NB4 (cell line): ENCODE measurements around the gene PRRT1B.

Experiments used
- CTCF ChIP-seq: IDR thresholded peaks from one replicate; pipeline ENCODE4 v1.5.1; 2012; ENCODE audit warnings: low read depth, low read length
- MYC ChIP-seq: IDR thresholded peaks from 2 replicates; pipeline ENCODE4 v1.6.1; 2011; ENCODE audit warnings: low read depth, low read length
- POLR2A ChIP-seq: IDR thresholded peaks from 2 replicates; pipeline ENCODE4 v1.6.1; 2011; ENCODE audit warnings: mild to moderate bottlenecking; ENCODE audit not compliant: insufficient read length; ENCODE audit errors: extremely low read depth

GRCh38 chr9:131577005-131578000 lies 32.0 kb downstream of the PRRT1B start:
- TF ChIP-seq CTCF (no peak), POLR2A (no peak), MYC (no peak)
